ENCODE results near the gene LETMD1.
"Not testable (repeated sequence)": the region's sequence is repeated elsewhere in the genome, so short reads cannot be mapped to it uniquely, and the experiment has no call there.

LETMD1 gene

GRCh38 chr12:51047655-51048540 is at the start of gene LETMD1:
LETMD1 (plus strand) TSS chr12:51048327; CDS start chr12:51048357, 30 bp downstream.
- no peak for DNase-seq

GRCh38 chr12:50999093-50999492 is 49.0 kb upstream of the LETMD1 start:
- DNase-seq, result no peak

GRCh38 chr12:51000245-51000644 is 47.9 kb upstream of the LETMD1 start:
- no peak for DNase-seq

GRCh38 chr12:51001799-51002198 is 46.3 kb upstream of the LETMD1 start:
- DNase-seq, result no peak

GRCh38 chr12:51004504-51004903 is 43.6 kb upstream of the LETMD1 start:
- DNase-seq, result no peak

GRCh38 chr12:51005030-51005429 is 43.1 kb upstream of the LETMD1 start:
- no peak for DNase-seq

- DNase-seq, result no peak
Measured at GRCh38 chr12:51005671-51006070, 42.5 kb upstream of the LETMD1 start.

GRCh38 chr12:51008329-51009055 is 39.6 kb upstream of the LETMD1 start:
- DNase-seq, result no peak

- DNase-seq, result no peak
Measured at GRCh38 chr12:51009056-51009440, 39.1 kb upstream of the LETMD1 start.

- DNase-seq, result no peak
Measured at GRCh38 chr12:51011955-51012354, 36.2 kb upstream of the LETMD1 start.

GRCh38 chr12:51012570-51013236 is 35.4 kb upstream of the LETMD1 start:
- no peak for DNase-seq

GRCh38 chr12:51013441-51013840 is 34.7 kb upstream of the LETMD1 start:
- no peak for DNase-seq

- not testable (repeated sequence) for DNase-seq
Measured at GRCh38 chr12:51014467-51014866, 33.7 kb upstream of the LETMD1 start.

GRCh38 chr12:51017452-51017851 is 30.7 kb upstream of the LETMD1 start:
- no peak for DNase-seq

- no peak for DNase-seq
Measured at GRCh38 chr12:51018956-51019355, 29.2 kb upstream of the LETMD1 start.

GRCh38 chr12:51019927-51020326 is 28.2 kb upstream of the LETMD1 start:
- DNase-seq, result no peak

- DNase-seq, result no peak
Measured at GRCh38 chr12:51020448-51021182, 27.5 kb upstream of the LETMD1 start.

- DNase-seq, result no peak
Measured at GRCh38 chr12:51021694-51022093, 26.4 kb upstream of the LETMD1 start.

- DNase-seq, result no peak
Measured at GRCh38 chr12:51023625-51024382, 24.3 kb upstream of the LETMD1 start.

- DNase-seq, result no peak
Measured at GRCh38 chr12:51025338-51025835, 22.7 kb upstream of the LETMD1 start.

GRCh38 chr12:51025836-51026638 is 22.1 kb upstream of the LETMD1 start, which contains the start of gene SLC11A2:
SLC11A2 (minus strand) TSS chr12:51026384; CDS start chr12:51010728, 15,656 bp downstream.
- no peak for DNase-seq

Measured in cortex of kidney (tissue), 1 donor.